Sigmoid colon (tissue), 7 donors: ENCODE measurements around the gene C1QTNF6. TPM values are rescaled to one million over a fixed set of nuclear protein-coding genes. Genes with fewer than 3 reads are reported as not detected.

Experiments
- DNase-seq: peaks from one replicate; pipeline ENCODE4 v3.0.0-alpha.2; 2019
- H3K27ac ChIP-seq, 4 donors: fragments of 200-600 bp; sonication (generic); one replicate each; pipeline ENCODE4 v1.5.1; 2016 to 2019; ENCODE audit warnings: mild to moderate bottlenecking in 1 of 4
- H3K27me3 ChIP-seq, 3 donors: fragments of 200-600 bp; sonication (generic); one replicate each; pipeline ENCODE4 v1.5.1; 2019; ENCODE audit warnings: mild to moderate bottlenecking in 1 of 3
- H3K36me3 ChIP-seq, 4 donors: fragments of 200-600 bp; sonication (generic); one replicate each; pipeline ENCODE4 v1.5.1; 2016 to 2019
- H3K4me1 ChIP-seq, 4 donors: fragments of 200-600 bp; sonication (generic); one replicate each; pipeline ENCODE4 v1.5.1; 2017 to 2019
- H3K4me3 ChIP-seq, 4 donors: fragments of 200-600 bp; sonication (generic); one replicate each; pipeline ENCODE4 v1.5.1; 2017 to 2019; ENCODE audit warnings: mild to moderate bottlenecking in 2 of 4, moderate library complexity in 1 of 4
- H3K9me3 ChIP-seq, 4 donors: fragments of 200-600 bp in 3 of 4; sonication (generic) in 3 of 4; one replicate each; pipeline versions ENCODE4 v1.5.1 to v1.6.1; 2013 to 2019
- EP300 ChIP-seq, 4 donors: sonication (generic); formaldehyde crosslinking; IDR thresholded peaks; one replicate each; pipeline ENCODE4 v1.6.1; 2017; ENCODE audit warnings: antibody characterized with exemption in 4 of 4
- POLR2A ChIP-seq, 2 donors: fragments of 450-650 bp; IDR thresholded peaks; one replicate each; pipeline ENCODE4 v1.6.1; 2016; ENCODE audit warnings: antibody characterized with exemption in 2 of 2, mild to moderate bottlenecking in 2 of 2, moderate library complexity in 2 of 2
- POLR2AphosphoS5 ChIP-seq, 4 donors: sonication (generic); formaldehyde crosslinking; IDR thresholded peaks; one replicate each; pipeline ENCODE4 v1.6.1; 2017; ENCODE audit warnings: antibody characterized with exemption in 4 of 4
- WGBS, 2 donors: extraction: QIAGEN DNeasy Blood & Tissue Kit; methylation state at CpG; one replicate each; pipeline ENCODE4 v1.1.7; 2013; 5-methylcytosine and 5-hydroxymethylcytosine counted together
- intact Hi-C: fragments of 100-400 bp; cut with DNase I; formaldehyde crosslinking; loops from one replicate; pipeline ENCODE4 v1.15.1; 2023
- polyA plus RNA-seq, 3 donors: library from polyadenylated mRNA; stranded (reverse); fragments of 200-250 nt; gene quantifications; one replicate each; pipeline ENCODE4 v1.2.3, GENCODE V29; 2013
- total RNA-seq, 4 donors: library from RNA; depleted of rRNA; stranded (reverse); fragments of >200 nt; gene quantifications; one replicate each; pipeline ENCODE4 v1.1.0, GENCODE V29; 2016
- TF ChIP-seq, protein P1 (sequence below), 4 experiments: fragments of 450-650 bp in 3 of 4; fragments of 200-600 bp in 1 of 4; IDR thresholded peaks; one replicate each; pipeline ENCODE4 v1.5.1; 2016 to 2019; ENCODE audit warnings: antibody characterized with exemption in 4 of 4, mild to moderate bottlenecking in 3 of 4, moderate library complexity in 2 of 4
- donor health status: healthy with polysubstance abuse.
- donor health status: Bipolar disorder and iron deficiency.
- donor health status: healthy.

The C1QTNF6 gene
- total and polyA plus RNA-seq, 7 donors: 1.1 to 12.1 (median 1.8) TPM

DNA sequence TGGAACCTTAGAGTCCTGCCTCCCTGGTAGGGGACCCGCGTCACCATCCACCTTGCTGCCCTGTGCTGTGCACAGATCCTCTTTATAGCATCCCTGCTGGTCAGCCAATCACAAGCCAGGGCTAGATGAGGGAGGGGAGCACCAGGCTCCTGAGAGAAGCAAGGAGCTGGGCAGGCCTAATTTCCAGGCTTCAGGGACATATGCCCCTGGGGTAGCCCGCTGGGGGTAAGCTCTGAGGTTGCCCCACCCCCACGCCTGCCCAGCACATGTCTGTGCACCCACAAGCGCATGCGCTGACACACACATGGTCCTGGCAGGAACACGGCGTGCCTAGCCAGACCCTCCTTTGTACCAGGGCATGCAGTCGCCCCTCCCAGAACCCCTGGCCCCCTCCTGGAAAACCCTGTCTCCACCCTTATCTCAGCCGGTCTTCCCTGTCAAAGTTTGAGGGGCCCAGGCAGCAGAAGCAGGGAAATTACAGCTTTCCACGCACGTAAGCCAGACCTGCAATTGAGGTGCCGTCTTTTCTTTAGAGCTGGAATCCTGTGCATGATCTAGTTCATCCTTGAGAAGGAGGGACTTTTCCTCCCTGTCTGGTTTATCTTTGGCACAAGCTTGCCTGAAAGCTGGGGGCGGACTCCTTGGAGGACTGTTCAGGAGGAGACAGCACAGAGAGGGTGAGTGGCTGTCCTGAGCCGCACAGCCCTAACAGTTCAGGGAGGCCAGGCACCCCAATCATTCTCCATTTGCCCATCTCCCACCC lies 22.2 kb upstream of the C1QTNF6 start:
- no peak overlapping the region for H3K4me3 ChIP-seq
- TF ChIP-seq, protein P1, sequence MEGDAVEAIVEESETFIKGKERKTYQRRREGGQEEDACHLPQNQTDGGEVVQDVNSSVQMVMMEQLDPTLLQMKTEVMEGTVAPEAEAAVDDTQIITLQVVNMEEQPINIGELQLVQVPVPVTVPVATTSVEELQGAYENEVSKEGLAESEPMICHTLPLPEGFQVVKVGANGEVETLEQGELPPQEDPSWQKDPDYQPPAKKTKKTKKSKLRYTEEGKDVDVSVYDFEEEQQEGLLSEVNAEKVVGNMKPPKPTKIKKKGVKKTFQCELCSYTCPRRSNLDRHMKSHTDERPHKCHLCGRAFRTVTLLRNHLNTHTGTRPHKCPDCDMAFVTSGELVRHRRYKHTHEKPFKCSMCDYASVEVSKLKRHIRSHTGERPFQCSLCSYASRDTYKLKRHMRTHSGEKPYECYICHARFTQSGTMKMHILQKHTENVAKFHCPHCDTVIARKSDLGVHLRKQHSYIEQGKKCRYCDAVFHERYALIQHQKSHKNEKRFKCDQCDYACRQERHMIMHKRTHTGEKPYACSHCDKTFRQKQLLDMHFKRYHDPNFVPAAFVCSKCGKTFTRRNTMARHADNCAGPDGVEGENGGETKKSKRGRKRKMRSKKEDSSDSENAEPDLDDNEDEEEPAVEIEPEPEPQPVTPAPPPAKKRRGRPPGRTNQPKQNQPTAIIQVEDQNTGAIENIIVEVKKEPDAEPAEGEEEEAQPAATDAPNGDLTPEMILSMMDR (IDR thresholded peaks at IDR 0.05): no peak
- no peak for TF ChIP-seq POLR2A (IDR thresholded peaks at IDR 0.05)
- TF ChIP-seq EP300 (IDR thresholded peaks at IDR 0.05): no peak
- no peak for TF ChIP-seq POLR2AphosphoS5 (IDR thresholded peaks at IDR 0.05)
- peaks cover 0 to 17% (median 4%) of the 10 kb centered on the region in 3 donors for H3K27me3 ChIP-seq
- no peak overlapping the region for H3K27ac ChIP-seq
- peak; percentile 55 for DNase-seq
- 66 to 85% methylated on average over 15 of the region's 15 CpGs for WGBS, 2 donors
- no peaks in the 10 kb centered on the region for H3K9me3 ChIP-seq
- no peaks in the 10 kb centered on the region for H3K4me1 ChIP-seq
- no peaks in the 10 kb centered on the region for H3K36me3 ChIP-seq
- intact Hi-C loops: no loop called here

- intact Hi-C loops: no loop called here
- peak; percentile 20 for DNase-seq
These were observed 21.2 kb upstream of the C1QTNF6 start for GRCh38 chr22:37209140-37209845.

DNA sequence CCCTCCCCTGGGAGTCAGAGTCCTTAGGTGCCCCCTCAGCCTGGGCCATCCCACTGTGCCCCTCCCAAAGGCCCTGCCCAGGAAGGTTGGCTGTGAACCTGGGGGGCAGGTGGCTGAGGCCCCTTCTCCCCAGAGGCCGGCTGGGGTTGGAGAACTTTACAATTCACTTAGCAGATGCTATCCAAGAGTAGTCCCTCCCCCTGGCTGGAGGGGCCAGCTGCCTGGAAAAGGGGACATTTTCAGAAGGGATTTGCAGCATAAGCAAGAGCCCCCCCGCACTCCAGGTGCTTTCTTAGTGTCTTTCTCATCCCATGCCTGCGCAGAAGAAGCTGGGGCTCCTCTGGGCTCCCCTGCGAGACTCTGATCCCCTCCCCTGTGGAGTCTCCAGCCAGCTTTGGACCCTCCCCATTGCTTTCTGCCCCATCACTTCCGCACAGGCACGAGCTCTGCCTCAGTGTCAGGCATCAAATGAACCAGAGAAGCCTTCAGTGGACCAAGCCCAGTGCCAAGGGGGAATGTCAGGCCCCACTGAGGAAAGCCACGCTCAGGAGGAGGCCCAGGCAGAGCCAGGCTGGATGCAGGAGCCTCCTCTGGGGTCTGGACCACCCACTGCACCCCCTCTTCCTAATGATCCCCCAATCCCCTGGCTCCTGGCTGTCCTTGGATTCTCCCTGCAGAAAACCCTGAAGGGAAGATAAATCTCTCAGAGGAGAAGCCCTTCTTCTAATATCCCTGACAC lies 20.5 kb upstream of the C1QTNF6 start:
- 78 to 86% methylated on average over 7 of the region's 7 CpGs for WGBS, 2 donors
- Histone ChIP-seq H3K4me1 (no peaks in the 10 kb centered on the region), H3K27me3 (peaks cover 0 to 17% (median 4%) of the 10 kb centered on the region in 3 donors), H3K4me3 (no peak overlapping the region), H3K36me3 (no peaks in the 10 kb centered on the region), H3K9me3 (no peaks in the 10 kb centered on the region), H3K27ac (no peak overlapping the region)
- TF ChIP-seq EP300 (IDR thresholded peaks at IDR 0.05): no peak
- TF ChIP-seq POLR2A (IDR thresholded peaks at IDR 0.05): no peak
- TF ChIP-seq, protein P1 (IDR thresholded peaks at IDR 0.05): no peak
- no peak for TF ChIP-seq POLR2AphosphoS5 (IDR thresholded peaks at IDR 0.05)
- peak; percentile 55 for DNase-seq
- intact Hi-C loops: no loop called here

More at GRCh38 chr22:37209140-37209845, 21.2 kb upstream of the C1QTNF6 start:
- Histone ChIP-seq H3K27me3 (peaks cover 0 to 17% (median 4%) of the 10 kb centered on the region in 3 donors), H3K4me1 (no peaks in the 10 kb centered on the region), H3K36me3 (no peaks in the 10 kb centered on the region), H3K4me3 (no peak overlapping the region), H3K9me3 (no peaks in the 10 kb centered on the region), H3K27ac (no peak overlapping the region)
- TF ChIP-seq POLR2AphosphoS5 (IDR thresholded peaks at IDR 0.05): no peak
- TF ChIP-seq, protein P1 (IDR thresholded peaks at IDR 0.05): no peak
- no peak for TF ChIP-seq POLR2A (IDR thresholded peaks at IDR 0.05)
- no peak for TF ChIP-seq EP300 (IDR thresholded peaks at IDR 0.05)
- 79 to 82% methylated on average over 9 of the region's 9 CpGs for WGBS, 2 donors

- Histone ChIP-seq H3K9me3 (no peaks in the 10 kb centered on the region), H3K4me1 (no peaks in the 10 kb centered on the region), H3K27me3 (peaks cover 0 to 17% (median 4%) of the 10 kb centered on the region in 3 donors), H3K36me3 (no peaks in the 10 kb centered on the region), H3K27ac (no peak overlapping the region), H3K4me3 (no peak overlapping the region)
- 79% methylated on average over 7 of the region's 7 CpGs for WGBS, 2 donors
- intact Hi-C loops: no loop called here
- TF ChIP-seq POLR2A (IDR thresholded peaks at IDR 0.05) (no peak), POLR2AphosphoS5 (IDR thresholded peaks at IDR 0.05) (no peak), EP300 (IDR thresholded peaks at IDR 0.05) (no peak)
- TF ChIP-seq, protein P1 (IDR thresholded peaks at IDR 0.05): no peak
- no peak for DNase-seq
These were observed 19.9 kb upstream of the C1QTNF6 start for GRCh38 chr22:37207981-37208380.
